ENCODE measurements around the gene C5orf22. TPM values are rescaled to one million over a fixed set of nuclear protein-coding genes. Genes with fewer than 3 reads are reported as not detected.

The C5orf22 gene
- total and polyA plus RNA-seq, 2 donors (not counting 1 experiment from before 2014, with no cell fraction given) = 7.5 to 28.9 TPM

DNA sequence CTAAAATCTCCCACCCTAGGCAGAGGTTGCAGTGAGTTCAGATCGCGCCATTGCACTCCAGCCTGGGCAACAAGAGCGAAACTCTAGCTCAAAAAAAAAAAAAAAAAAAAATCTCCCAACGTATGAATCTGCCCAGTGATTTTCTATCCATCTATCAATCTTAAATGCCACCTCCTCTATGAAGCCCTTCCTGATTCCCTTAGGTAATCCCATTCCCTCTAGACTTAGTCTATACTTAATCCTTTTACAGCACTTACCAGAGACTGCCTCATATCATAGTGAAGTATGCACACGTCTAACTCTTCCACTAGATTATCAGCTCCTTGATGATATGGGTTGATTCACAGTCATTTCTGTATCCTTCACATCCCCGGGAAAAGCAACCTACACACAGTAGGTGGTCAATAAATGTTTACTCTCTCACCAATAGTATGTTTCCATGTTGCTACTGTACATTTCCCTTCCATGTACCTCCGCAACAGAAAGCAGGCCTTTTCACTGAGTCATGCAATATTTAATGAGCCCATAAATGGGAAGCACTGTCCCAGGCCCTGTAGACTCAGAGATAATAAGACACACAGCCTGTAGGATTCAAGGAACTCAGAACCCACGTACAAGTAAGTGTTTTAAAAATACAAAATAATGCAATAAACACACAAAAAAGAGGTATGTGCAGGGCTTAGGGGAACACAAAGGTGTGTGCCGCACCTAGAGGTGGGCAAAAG, 1.4 kb upstream of the C5orf22 start:
- Histone ChIP-seq H3K4me3 (ENCODE audit: control extremely low read depth in 1 of 5, extremely low read depth in 1 of 5, insufficient read depth in 1 of 5, low read depth in 2 of 5, low read length in 4 of 5) (peak overlapping the region in 1 of 5 experiments; percentile 92), H3K9me3 (ENCODE audit: control extremely low read depth in 1 of 3, control insufficient read depth in 2 of 3, insufficient read depth in 1 of 3, low read length in 2 of 3) (no peaks in the 10 kb centered on the region), H3K4me2 (replicated peaks; ENCODE audit: low read depth, low read length, poor library complexity, severe bottlenecking) (peak overlapping the region; percentile 94), H3K4me1 (ENCODE audit: control insufficient read depth in 2 of 2, insufficient read depth in 2 of 2, low read length in 2 of 2) (peaks cover 23% of the 10 kb centered on the region in 2 donors), H2AFZ (ENCODE audit: insufficient read depth, low read depth, low read length, poor library complexity, severe bottlenecking) (peak overlapping the region; percentile 88), H3K27ac (ENCODE audit: low read length in 2 of 2) (no peak overlapping the region), H3K27me3 (replicated peaks in 1 of 4; ENCODE audit: control extremely low read depth in 1 of 4, control insufficient read depth in 3 of 4, insufficient read depth in 4 of 4, low read length in 3 of 4) (no peaks in the 10 kb centered on the region), H3K36me3 (replicated peaks in 1 of 2; ENCODE audit: control extremely low read depth in 1 of 2, control insufficient read depth in 1 of 2, extremely low read depth in 1 of 2, insufficient read depth in 2 of 2, low read length in 1 of 2) (peaks cover 4 to 40% of the 10 kb centered on the region in 2 experiments), H3K9ac (ENCODE audit: low read length) (peak overlapping the region; percentile 80), H4K20me1 (ENCODE audit: control insufficient read depth, insufficient read depth, low read length, poor library complexity, severe bottlenecking) (peaks cover 21% of the 10 kb centered on the region), H3K79me2 (ENCODE audit: control insufficient read depth, insufficient read depth, low read length) (peaks cover 59% of the 10 kb centered on the region)
- no peak for ATAC-seq (ENCODE audit: low read depth)
- Mint-ChIP-seq H3K9me3 (ENCODE audit: insufficient read depth) (no peaks in the 10 kb centered on the region), H3K4me1 (peaks cover 38% of the 10 kb centered on the region), H3K27me3 (no peaks in the 10 kb centered on the region), H3K27ac (no peak overlapping the region), H3K4me3 (peak overlapping the region; percentile 100)
- TF ChIP-seq, protein P1, sequence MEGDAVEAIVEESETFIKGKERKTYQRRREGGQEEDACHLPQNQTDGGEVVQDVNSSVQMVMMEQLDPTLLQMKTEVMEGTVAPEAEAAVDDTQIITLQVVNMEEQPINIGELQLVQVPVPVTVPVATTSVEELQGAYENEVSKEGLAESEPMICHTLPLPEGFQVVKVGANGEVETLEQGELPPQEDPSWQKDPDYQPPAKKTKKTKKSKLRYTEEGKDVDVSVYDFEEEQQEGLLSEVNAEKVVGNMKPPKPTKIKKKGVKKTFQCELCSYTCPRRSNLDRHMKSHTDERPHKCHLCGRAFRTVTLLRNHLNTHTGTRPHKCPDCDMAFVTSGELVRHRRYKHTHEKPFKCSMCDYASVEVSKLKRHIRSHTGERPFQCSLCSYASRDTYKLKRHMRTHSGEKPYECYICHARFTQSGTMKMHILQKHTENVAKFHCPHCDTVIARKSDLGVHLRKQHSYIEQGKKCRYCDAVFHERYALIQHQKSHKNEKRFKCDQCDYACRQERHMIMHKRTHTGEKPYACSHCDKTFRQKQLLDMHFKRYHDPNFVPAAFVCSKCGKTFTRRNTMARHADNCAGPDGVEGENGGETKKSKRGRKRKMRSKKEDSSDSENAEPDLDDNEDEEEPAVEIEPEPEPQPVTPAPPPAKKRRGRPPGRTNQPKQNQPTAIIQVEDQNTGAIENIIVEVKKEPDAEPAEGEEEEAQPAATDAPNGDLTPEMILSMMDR (IDR thresholded peaks at IDR 0.05) = no peak
- no peak for TF ChIP-seq EZH2 (IDR thresholded peaks at IDR 0.05; ENCODE audit: borderline replicate concordance, insufficient read depth, low read depth, low read length, poor library complexity, severe bottlenecking)
- ChIA-PET CTCF (no interaction called here), POLR2A (interaction anchor here (0.6 to 0.7 kb wide), 2 partner anchors 22 to 34 kb away, joined by 5 to 6 read pairs; no protein-coding TSS in a partner anchor)
- DNase-seq = no peak
- intact Hi-C loops (cut with micrococcal nuclease) = loop anchor here (5.0 kb wide), 3 partner anchors 912 to 1912 kb away; partner anchors contain the start of genes SUB1, TARS1 and ZFR
- WGBS (ENCODE audit: insufficient coverage) = 70% methylated on average over 4 of the region's 9 CpGs

DNA sequence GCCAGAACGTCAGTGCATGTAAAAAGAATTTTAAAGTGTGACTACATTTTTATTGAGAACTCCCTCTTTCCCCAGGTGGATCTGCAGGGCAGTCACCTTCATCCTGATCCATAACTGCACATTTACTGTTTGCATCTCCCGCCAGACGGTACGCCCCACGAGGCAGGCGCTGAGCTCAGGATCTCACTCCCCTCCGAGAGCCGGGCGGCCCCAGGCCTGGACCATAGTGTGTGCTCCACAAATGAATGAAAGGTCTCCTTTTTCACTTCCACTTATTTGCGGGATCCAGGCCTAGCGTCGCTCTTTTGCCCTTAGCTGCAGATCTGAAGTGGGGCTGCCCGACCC, 586 bp upstream of the C5orf22 start:
- WGBS (ENCODE audit: insufficient coverage) = 3% methylated on average over 12 of the region's 13 CpGs
- H3K4me2 ChIP-seq (replicated peaks; ENCODE audit: low read depth, low read length, poor library complexity, severe bottlenecking) = peak overlapping the region; percentile 94
- ChIA-PET CTCF (no interaction called here), POLR2A (no interaction called here)
- intact Hi-C loops (cut with micrococcal nuclease) = loop anchor here (5.0 kb wide), 3 partner anchors 911 to 1911 kb away; partner anchors contain the start of genes SUB1, TARS1 and ZFR
- Mint-ChIP-seq H3K9me3 (ENCODE audit: insufficient read depth) (no peaks in the 10 kb centered on the region), H3K4me1 (peaks cover 38% of the 10 kb centered on the region), H3K4me3 (peak overlapping the region; percentile 100), H3K27ac (peak overlapping the region; percentile 94), H3K27me3 (no peaks in the 10 kb centered on the region)
- TF ChIP-seq EZH2 (IDR thresholded peaks at IDR 0.05; ENCODE audit: borderline replicate concordance, insufficient read depth, low read depth, low read length, poor library complexity, severe bottlenecking) = no peak
- TF ChIP-seq, protein P1 (IDR thresholded peaks at IDR 0.05) = no peak
- H3K36me3 ChIP-seq (replicated peaks in 1 of 2; ENCODE audit: control extremely low read depth in 1 of 2, control insufficient read depth in 1 of 2, extremely low read depth in 1 of 2, insufficient read depth in 2 of 2, low read length in 1 of 2) = peaks cover 6 to 35% of the 10 kb centered on the region in 2 experiments
- peaks cover 23% of the 10 kb centered on the region in 2 donors for H3K4me1 ChIP-seq (ENCODE audit: control insufficient read depth in 2 of 2, insufficient read depth in 2 of 2, low read length in 2 of 2)
- no peaks in the 10 kb centered on the region for H3K27me3 ChIP-seq (replicated peaks in 1 of 4; ENCODE audit: control extremely low read depth in 1 of 4, control insufficient read depth in 3 of 4, insufficient read depth in 4 of 4, low read length in 3 of 4)
- peaks cover 56% of the 10 kb centered on the region for H3K79me2 ChIP-seq (ENCODE audit: control insufficient read depth, insufficient read depth, low read length)
- H2AFZ ChIP-seq (ENCODE audit: insufficient read depth, low read depth, low read length, poor library complexity, severe bottlenecking) = peak overlapping the region; percentile 88
- H3K9ac ChIP-seq (ENCODE audit: low read length) = peak overlapping the region; percentile 80
- ATAC-seq (ENCODE audit: low read depth) (peak; percentile 17), DNase-seq (no peak)
- no peaks in the 10 kb centered on the region for H3K9me3 ChIP-seq (ENCODE audit: control extremely low read depth in 1 of 3, control insufficient read depth in 2 of 3, insufficient read depth in 1 of 3, low read length in 2 of 3)
- peaks cover 21% of the 10 kb centered on the region for H4K20me1 ChIP-seq (ENCODE audit: control insufficient read depth, insufficient read depth, low read length, poor library complexity, severe bottlenecking)
- peak overlapping the region; percentile 64 to 92 (median 74) for H3K4me3 ChIP-seq (ENCODE audit: control extremely low read depth in 1 of 5, extremely low read depth in 1 of 5, insufficient read depth in 1 of 5, low read depth in 2 of 5, low read length in 4 of 5)
- peak overlapping the region; percentile 29 to 70 for H3K27ac ChIP-seq (ENCODE audit: low read length in 2 of 2)
